HAP-1 (cell line): ENCODE results near the gene RPTOR.

Experiments
- DNase-seq, 2 experiments: peaks; one replicate each; pipeline ENCODE4 v3.0.0-alpha.2; 2016 to 2020; ENCODE audit warnings: low spot score in 2 of 2
- H3K27me3 ChIP-seq: fragments of 250-450 bp; sonication (Bioruptor Pico); 2 replicates; pipeline ENCODE4 v1.5.1; 2020; ENCODE audit warnings: low read depth, mild to moderate bottlenecking, moderate library complexity
- H3K36me3 ChIP-seq: fragments of 250-450 bp; sonication (Bioruptor Pico); replicated peaks from 2 replicates; pipeline ENCODE4 v1.5.1; 2020; ENCODE audit warnings: mild to moderate bottlenecking
- H3K4me1 ChIP-seq: fragments of 250-450 bp; sonication (Bioruptor Pico); 2 replicates; pipeline ENCODE4 v1.5.1; 2020; ENCODE audit warnings: mild to moderate bottlenecking
- H3K4me3 ChIP-seq: fragments of 250-450 bp; sonication (Bioruptor Pico); 2 replicates; pipeline ENCODE4 v1.5.1; 2020; ENCODE audit warnings: mild to moderate bottlenecking, moderate library complexity
- H3K9me3 ChIP-seq: fragments of 250-450 bp; sonication (Bioruptor Pico); 2 replicates; pipeline ENCODE4 v1.5.1; 2020; ENCODE audit warnings: mild to moderate bottlenecking, moderate library complexity
- in situ Hi-C: fragments of 300-500 bp; cut with MboI; formaldehyde crosslinking; loops from 3 replicates; pipeline ENCODE4 v1.14.3; 2020; ENCODE audit warnings: low sequenced_read_pairs, inconsistent platforms, mixed read lengths

RPTOR gene

DNA sequence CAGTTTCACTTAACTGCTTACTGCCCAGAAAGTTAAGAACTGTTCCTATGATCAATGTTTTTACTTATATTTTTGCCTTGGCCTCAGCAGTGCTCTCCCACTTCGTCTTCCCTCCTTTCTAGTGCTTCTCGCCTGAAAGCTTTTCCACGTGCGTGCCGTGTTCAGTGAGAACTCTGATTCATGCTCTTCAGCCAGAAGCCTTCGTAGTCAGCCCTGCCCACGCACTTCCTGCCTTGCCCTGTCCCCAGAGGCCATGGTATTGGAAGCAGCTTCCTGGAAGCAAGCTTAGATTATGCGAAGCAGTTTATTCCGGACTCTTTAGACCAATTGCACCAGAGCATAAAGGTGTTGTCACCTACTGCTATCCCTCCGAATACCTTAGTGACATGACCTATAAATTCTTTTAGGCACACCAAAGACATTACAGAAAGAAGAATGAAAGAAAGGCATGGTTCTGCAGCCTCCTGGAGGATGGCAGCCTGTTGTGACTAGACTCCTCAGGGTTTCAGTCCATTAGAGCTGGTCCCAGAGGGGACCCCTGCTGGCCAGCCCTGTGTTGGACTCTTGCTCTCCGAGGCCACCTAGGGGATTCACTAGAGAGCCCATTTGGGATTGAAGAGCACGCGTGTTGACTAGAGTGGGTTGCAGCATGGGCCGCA, 105.2 kb downstream of the RPTOR start:
- in situ Hi-C loops = no loop called here
- H3K4me1 ChIP-seq = peaks cover 15% of the 10 kb centered on the region
- H3K36me3 ChIP-seq = no peaks in the 10 kb centered on the region
- no peak overlapping the region for H3K4me3 ChIP-seq
- no peaks in the 10 kb centered on the region for H3K27me3 ChIP-seq
- H3K9me3 ChIP-seq = no peaks in the 10 kb centered on the region
- peak; percentile 47 to 74 for DNase-seq

DNA sequence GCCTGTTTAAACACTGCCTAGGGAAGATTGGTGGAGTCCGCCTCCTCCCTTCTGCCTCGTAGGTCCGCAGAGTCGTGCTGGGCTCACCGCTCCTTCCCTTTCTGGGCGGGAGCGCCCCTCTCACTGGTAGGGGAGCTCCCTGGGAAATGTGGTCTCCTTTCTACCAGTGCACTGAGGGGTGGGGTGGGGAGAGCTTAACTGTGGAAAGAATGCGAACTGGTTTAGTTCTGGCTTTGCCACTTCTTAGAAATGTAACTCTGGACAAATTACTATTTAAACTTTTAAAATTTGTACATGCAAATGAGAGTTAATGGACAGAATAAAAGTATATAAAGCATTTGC, 105.7 kb downstream of the RPTOR start:
- in situ Hi-C loops = no loop called here
- Histone ChIP-seq H3K27me3 (no peaks in the 10 kb centered on the region), H3K4me1 (peaks cover 15% of the 10 kb centered on the region), H3K4me3 (no peak overlapping the region), H3K9me3 (0 out of 2 replicates have a peak, but pooled peaks cover 2% of the 10 kb centered on the region), H3K36me3 (no peaks in the 10 kb centered on the region)
- DNase-seq = no peak

DNA sequence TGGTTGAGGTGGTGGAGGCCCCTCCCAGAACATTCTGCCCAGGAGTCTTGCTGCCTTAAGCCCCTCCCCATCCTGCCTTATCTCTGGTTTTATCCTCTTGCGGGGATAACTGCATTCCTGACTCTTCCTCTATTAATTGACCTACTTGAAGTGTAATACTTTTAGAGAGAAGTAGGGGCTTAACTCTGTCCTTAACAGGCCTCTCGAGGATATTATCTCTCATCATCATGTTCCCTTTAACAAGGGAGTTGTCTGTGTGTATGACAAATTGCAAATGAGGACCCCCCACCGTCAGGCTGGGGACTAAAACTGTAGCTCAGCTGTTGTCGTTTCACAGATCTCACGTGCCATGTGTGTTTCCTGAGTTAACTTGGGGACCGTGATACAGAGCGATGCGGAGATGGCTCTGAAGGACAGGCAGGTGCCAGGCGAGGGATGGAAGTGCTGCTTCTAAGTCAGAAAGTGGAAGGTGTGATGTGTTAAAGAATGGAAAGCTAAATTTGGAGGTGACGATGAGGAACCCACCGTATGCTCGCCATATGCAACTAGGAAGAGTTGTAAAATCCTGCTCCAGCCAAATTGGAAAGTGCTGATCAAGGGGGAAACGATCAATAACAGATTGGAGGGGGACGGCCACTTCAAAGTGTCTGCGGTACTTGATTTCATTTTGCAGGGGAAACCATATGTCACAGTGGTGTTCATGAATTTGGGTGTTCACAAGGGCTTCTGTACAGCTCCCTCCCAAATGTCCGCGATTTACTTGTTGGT, 106.3 kb downstream of the RPTOR start:
- H3K36me3 ChIP-seq = no peaks in the 10 kb centered on the region
- no peak for DNase-seq
- 0 out of 2 replicates have a peak, but pooled peaks cover 2% of the 10 kb centered on the region for H3K9me3 ChIP-seq
- in situ Hi-C loops = no loop called here
- H3K4me3 ChIP-seq = no peak overlapping the region
- H3K4me1 ChIP-seq = peaks cover 15% of the 10 kb centered on the region
- no peaks in the 10 kb centered on the region for H3K27me3 ChIP-seq

DNA sequence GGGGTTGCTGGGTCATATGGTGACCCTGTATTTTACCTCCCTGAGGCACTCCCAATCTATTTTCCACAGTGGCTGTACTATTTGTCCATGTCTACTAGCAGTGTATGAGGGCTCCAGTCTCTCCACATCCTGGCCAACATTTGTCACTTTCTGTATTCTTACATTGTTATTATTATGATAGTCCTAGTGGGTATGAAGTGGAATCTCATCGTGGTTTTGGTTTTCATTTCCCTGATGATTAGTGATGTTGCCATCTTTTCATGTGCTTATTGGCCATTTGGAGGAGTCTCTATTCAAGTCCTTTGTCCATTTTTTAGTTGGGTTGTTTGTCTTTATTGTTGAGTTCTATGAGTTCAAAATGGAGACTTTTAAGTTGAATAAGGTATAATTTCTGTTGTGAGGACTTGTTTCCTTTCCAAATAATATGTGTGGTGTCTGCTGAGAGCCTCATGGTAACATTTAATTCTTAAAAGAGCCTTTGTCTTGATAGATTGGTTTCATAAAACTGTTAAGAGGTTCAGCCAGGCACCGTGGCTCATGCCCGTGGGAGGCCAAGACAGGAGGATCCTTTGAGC, 108.2 kb downstream of the RPTOR start:
- Histone ChIP-seq H3K9me3 (peaks cover 8% of the 10 kb centered on the region; the same call in 1 of the 2 replicates), H3K27me3 (no peaks in the 10 kb centered on the region), H3K4me3 (no peak overlapping the region), H3K36me3 (no peaks in the 10 kb centered on the region), H3K4me1 (peaks cover 5% of the 10 kb centered on the region)
- DNase-seq = no peak
- in situ Hi-C loops = no loop called here

DNA sequence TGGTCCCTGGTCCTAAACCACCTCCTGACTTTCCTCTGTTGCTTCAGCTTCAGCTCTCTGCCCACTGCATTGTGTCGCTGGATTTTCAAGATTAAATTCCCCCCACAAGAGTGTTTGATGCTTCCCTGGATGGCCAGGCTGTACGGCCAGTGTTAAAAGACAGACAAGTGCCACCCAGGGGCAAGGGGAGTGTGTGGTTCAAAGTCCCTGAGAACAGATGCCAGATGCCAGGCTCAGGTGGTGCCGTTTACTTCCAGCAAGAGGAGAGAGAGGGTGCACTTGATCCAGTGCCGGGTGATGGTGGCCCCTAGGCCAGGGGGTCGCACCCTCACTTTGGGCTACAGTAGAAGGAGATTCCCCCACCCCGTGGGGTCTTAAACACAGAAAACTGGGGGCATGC, 109.2 kb downstream of the RPTOR start:
- DNase-seq = no peak
- Histone ChIP-seq H3K27me3 (no peaks in the 10 kb centered on the region), H3K36me3 (no peaks in the 10 kb centered on the region), H3K4me3 (no peak overlapping the region), H3K4me1 (no peaks in the 10 kb centered on the region), H3K9me3 (peaks cover 8% of the 10 kb centered on the region; the same call in 1 of the 2 replicates)
- in situ Hi-C loops = no loop called here

DNA sequence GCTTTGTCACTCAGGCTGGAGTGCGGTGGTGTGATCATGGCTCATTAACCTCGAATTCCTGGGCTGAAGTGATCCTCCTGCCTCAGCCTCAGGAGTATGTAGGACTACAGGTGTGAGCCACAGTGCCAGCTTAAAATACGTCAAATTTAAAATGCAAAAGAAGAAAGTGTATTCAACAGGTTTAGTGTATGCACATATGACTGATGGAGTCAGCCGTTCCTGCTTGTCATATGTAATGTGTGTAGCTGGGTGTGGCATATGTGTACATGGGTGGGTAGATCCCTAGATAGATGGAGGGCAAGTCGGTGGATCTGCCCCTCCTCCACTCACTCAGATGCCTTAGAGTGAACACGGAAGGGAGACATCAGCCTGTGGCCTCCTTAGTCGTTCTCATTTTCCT, 111.0 kb downstream of the RPTOR start:
- in situ Hi-C loops = no loop called here
- Histone ChIP-seq H3K27me3 (no peaks in the 10 kb centered on the region), H3K36me3 (no peaks in the 10 kb centered on the region), H3K4me1 (no peaks in the 10 kb centered on the region), H3K4me3 (no peak overlapping the region), H3K9me3 (peaks cover 8% of the 10 kb centered on the region; the same call in 1 of the 2 replicates)
- no peak for DNase-seq

DNA sequence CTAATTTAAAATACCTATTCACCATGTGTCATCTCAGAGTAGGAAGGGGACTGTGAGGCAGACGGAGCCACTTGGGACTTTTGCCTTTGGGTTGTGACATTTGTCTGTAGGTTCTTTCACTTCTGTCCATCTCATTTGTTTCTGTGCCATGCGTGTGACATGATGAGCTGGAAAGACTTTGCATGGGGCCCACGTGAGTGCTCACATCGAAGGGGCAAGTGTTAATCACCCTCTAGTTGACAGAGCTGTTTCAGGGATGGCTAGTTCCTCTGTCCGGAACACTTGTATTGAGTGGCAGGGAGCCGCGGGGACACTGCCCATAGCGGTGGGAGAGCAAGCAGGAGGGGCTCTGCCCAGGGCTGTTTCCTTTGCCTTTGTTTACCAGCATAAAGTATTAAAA, 112.0 kb downstream of the RPTOR start:
- in situ Hi-C loops = no loop called here
- Histone ChIP-seq H3K36me3 (no peaks in the 10 kb centered on the region), H3K27me3 (no peaks in the 10 kb centered on the region), H3K4me1 (no peaks in the 10 kb centered on the region), H3K9me3 (peaks cover 8% of the 10 kb centered on the region; the same call in 1 of the 2 replicates), H3K4me3 (no peak overlapping the region)
- no peak for DNase-seq

DNA sequence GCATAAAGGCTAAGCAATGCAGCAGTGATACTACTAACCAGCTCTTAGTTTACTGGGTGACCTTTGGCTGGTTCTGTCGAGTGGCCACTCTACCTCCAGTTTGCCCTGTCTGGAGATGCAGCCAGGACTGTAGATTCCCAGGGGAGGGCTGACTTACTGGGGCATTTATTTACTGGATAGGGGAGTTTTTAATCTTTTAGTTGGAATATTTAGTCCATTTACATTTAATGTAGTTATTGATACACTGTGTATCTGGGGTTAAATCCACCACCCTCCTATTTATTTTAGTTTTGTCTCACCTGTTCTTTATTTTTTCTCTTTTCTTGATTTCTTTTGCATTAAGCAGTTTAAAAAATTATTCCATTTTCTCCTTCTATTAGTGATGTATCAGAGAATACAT, 112.9 kb downstream of the RPTOR start:
- Histone ChIP-seq H3K27me3 (no peaks in the 10 kb centered on the region), H3K4me1 (no peaks in the 10 kb centered on the region), H3K4me3 (no peak overlapping the region), H3K36me3 (no peaks in the 10 kb centered on the region), H3K9me3 (peaks cover 8% of the 10 kb centered on the region; the same call in 1 of the 2 replicates)
- no peak for DNase-seq
- in situ Hi-C loops = no loop called here

DNA sequence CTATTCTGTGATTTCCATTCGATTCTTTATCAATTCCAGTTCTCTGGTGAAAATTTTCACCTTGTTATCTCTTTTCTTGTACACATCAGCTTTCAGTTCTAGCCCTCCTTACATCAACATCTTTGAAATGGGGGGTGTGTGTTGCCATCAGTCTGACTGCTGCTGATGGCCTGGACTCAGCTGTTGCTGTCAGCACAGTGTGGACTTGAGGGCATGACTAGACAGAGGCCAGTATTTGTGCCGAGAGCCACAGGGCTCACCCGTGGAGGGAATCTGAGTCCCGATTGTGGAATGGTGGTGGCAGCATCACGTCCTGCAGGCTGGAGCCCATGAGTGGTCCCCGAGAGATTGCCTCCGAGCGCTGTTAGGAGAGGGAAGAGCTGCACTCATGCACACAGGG, 114.2 kb downstream of the RPTOR start:
- no peak for DNase-seq
- no peaks in the 10 kb centered on the region for H3K27me3 ChIP-seq
- no peak overlapping the region for H3K4me3 ChIP-seq
- H3K4me1 ChIP-seq = no peaks in the 10 kb centered on the region
- in situ Hi-C loops = no loop called here
- H3K36me3 ChIP-seq = no peaks in the 10 kb centered on the region
- H3K9me3 ChIP-seq = peaks cover 8% of the 10 kb centered on the region; the same call in 1 of the 2 replicates

DNA sequence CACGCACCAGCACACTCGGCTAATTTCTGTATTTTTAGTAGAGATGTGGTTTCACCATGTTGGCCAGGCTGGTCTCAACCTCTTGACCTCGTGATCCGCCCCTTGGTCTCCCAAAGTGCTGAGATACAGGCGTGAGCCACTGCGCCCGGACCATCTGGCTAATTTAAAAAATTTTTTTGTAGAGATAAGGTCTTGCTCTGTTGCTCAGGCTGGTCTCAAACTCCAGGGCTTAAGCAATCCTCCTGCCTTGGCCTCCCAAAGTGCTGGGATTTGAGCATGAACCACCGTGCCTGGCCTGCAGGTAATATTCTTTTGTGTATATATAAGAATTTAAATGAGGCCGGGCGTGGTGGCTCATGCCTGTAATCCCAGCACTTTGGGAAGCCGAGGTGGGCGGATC, 115.0 kb downstream of the RPTOR start:
- Histone ChIP-seq H3K27me3 (no peaks in the 10 kb centered on the region), H3K9me3 (peaks cover 8% of the 10 kb centered on the region; the same call in 1 of the 2 replicates), H3K36me3 (no peaks in the 10 kb centered on the region), H3K4me1 (peaks cover 3% of the 10 kb centered on the region), H3K4me3 (no peak overlapping the region)
- in situ Hi-C loops = no loop called here
- no peak for DNase-seq

DNA sequence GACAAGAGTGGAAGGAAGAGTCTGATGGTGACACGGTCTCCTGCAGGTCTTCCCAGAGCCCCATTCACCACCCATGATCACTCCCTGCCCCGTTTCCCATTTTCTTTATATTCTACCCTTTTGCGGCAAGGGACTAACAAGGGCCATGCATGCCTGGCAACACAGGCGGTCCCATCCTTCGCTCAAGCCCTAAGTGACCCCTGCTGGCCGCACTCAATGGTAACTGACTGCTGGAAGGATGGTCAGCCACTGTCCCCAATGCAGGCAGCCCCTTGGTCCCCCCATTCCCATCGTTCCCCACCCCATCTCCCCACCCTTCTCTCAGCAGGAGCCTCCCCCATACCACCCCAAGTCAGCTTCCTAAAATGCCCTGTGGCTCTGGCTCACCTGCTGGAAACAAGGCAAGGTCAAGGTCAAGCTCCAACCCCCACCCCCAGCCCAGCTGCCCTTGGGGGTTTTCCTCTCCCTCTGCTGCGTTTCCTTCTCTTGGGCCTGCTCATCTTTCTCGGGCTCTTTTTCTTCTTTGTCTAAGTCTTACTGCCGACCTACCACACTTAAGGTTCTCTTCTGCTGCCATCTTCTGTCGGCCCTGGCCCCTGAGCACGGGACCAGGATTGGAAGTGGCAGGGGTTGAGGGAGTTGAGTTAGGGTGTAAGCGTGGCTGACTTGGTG, 116.0 kb downstream of the RPTOR start:
- Histone ChIP-seq H3K27me3 (no peaks in the 10 kb centered on the region), H3K4me3 (no peak overlapping the region), H3K9me3 (peaks cover 6% of the 10 kb centered on the region; the same call in 1 of the 2 replicates), H3K36me3 (no peaks in the 10 kb centered on the region), H3K4me1 (peaks cover 3% of the 10 kb centered on the region)
- in situ Hi-C loops = no loop called here
- no peak for DNase-seq

DNA sequence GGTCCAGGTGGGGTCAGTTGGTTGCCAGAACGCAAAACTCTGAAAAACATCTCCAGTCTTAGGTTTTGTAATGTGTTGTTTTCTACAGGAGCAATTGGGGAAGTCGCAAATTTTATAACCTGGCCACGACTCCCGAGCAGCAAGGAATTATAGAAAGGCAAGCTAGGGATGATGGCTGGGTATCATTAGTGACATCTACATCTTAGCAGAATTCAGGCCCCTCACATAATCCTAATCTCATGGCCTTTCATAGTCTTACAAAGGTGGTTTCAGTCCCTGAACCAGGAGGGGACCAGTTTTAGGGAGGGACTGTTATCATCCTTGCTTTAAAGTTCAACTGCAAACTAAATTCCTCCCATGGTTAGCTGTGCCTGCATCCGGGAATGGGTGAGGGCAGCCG, 117.9 kb downstream of the RPTOR start:
- Histone ChIP-seq H3K4me1 (peaks cover 3% of the 10 kb centered on the region), H3K4me3 (no peak overlapping the region), H3K27me3 (no peaks in the 10 kb centered on the region), H3K36me3 (no peaks in the 10 kb centered on the region), H3K9me3 (no peaks in the 10 kb centered on the region)
- DNase-seq = no peak
- in situ Hi-C loops = no loop called here

DNA sequence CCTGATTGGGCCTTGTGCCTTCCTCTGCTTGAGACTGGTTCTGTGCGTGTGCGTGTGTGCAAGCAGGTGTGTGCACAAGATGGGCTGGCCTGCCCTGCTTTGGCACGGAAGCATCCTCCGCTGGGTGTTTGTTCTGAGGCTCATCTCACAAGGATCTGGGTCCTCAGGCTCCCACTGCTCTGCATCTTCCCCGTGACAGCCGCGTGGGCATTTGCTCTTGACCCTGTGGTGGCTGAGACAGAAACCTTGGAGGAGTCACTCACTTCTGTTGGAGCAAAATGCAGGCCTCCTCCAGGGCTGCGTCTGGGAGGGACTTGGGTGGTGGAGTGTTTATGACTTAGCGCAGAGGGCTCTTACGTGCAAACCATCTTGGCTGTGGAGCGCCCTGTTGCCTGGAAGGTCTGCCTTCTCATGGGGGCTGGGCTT, 119.2 kb downstream of the RPTOR start:
- in situ Hi-C loops = no loop called here
- DNase-seq = no peak
- H3K4me1 ChIP-seq = peaks cover 3% of the 10 kb centered on the region
- no peak overlapping the region for H3K4me3 ChIP-seq
- no peaks in the 10 kb centered on the region for H3K9me3 ChIP-seq
- H3K27me3 ChIP-seq = no peaks in the 10 kb centered on the region
- no peaks in the 10 kb centered on the region for H3K36me3 ChIP-seq
